GM19351 (cell line): Measurements from ENCODE around the gene ZNF329.
"Not testable (repeated sequence)": the region's sequence is repeated elsewhere in the genome, so short reads cannot be mapped to it uniquely, and the experiment has no call there.

Experiments used
- ATAC-seq: cut with Tn5 transposase; IDR thresholded peaks from one replicate; pipeline ENCODE4 v1.9.1; 2021; ENCODE audit warnings: mild to moderate bottlenecking, moderate library complexity; ENCODE audit not compliant: unreplicated experiment

Gene ZNF329

DNA sequence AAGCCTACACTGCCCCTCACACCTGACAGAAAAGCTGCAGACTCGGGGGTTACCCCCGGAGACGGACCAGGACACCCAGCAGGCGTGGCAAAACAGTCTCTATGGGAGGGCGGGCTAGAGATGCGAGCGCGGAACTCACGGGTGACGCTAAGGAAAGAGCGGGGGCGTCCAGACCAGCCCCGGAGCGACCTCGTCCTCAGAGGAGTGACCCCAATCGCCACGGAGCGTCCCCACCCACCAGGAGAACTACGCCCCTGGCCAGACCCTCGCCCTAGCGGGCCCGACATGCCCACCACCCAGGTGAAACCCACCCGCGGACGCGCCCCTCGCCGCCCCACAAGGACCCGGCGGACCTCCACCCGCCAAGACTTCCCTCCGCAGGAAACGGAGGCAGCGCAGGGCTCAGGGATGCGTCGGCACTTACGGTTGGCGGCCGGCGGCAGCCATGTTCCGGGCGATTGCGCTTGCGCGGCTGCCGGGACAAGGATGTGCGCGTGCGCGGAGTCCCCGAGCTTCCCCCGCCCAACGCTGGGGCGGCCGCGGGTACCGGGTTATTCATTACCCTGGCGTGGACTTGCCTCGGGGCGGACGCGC is at the start of gene ZNF329:
Gene ZNF329 (minus strand): TSS at position 462 of the 594 bp plus-strand sequence. CDS start 21,286 bp downstream, outside the sequence.
- peak; percentile 57 for ATAC-seq

DNA sequence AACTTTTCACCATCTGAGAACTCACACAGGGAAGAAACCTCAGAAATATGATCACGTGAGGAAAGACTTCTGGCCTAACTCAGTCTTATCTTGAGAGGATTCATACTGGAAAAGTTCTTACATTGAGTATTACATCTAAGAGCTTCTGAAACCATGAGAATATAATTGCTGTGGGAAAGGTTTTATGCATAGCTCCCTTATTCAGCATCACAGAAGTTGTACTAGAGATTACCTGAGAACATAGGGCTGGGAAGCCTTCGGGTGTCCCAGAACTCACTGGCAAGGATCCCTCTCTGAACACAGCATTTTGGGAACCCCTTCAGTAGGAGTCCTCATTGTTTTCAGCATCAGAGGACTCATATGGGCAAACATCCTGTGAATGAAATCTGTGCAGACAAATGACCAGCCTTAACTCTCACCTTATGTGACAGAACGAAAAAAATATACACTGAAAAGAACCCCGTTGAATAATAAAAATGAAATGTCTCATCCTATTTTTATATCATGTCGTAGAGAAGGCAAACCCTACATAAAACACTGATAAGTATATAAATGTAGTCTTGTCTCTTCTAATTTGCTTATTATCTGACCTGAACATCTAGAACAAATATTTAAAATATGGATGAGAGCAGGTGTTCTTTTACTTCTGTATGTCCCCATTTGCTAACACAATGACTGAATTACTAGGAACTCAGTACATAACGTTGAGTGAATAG is 46.5 kb upstream of the ZNF329 start:
- no peak for ATAC-seq

DNA sequence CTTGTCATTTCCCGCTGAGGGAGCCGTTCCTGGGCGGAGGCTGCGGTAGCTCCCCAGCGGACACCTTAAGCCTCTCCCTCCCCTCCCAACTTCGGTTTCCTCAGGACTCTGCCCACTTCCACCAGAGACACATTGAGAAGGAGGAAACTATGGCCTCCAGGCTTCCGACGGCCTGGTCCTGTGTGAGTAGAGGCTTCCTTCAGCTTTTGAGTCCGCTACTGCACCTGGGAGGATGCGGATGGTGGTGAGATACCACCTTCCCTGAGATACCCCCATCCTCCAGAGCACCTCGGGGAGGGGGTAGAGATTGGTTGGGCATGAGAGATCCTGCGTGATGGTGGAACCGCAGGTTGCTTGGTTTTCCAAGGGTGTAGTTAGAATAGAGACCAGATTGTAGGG is 33.2 kb upstream of the ZNF329 start:
- ATAC-seq: no peak

DNA sequence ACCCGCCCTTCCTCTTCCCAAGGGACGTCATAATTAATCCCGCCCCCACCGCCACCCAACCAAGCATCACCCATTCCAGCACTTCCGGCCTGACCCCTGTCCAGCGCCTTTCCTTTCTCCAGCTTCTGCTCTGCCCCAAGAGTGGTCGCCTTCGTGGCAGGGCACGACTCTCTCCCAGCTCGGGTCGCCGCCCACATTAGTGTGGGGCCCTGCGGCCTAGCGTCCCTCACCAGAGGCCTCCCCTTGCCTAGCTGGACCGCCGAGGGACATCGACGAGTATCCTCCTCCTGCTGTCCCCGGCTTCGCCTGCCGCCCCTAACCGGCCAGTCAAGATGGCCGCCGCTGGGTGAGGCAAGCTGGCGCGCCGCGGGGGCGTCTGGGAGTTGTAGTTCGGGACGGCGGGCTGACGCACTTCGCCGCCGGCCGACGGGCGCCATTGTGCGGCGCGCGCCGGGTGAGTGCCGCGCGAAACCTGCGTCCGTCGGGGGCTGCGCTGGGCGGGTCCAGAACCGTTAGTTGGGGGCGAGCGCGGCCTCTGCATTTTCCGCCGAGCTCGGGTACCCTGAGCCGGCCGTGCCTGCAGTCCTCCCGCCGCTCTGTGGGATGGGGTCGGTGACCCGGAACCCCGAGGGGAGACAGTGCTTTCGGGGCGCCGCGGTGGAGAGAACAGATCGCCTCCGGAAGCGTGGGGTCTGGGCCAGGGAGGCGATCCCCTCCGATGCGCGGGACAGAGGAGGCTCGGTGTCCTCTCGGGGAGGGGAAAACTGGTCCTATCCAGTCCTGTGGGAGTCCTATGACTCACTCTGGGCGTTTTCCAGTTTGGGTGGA is 32.6 kb upstream of the ZNF329 start, which contains the start of gene ZNF274:
Gene ZNF274 (plus strand): TSS at position 73 of the 828 bp plus-strand sequence. CDS start 905 bp downstream, outside the sequence.
- peak; percentile 91 for ATAC-seq

DNA sequence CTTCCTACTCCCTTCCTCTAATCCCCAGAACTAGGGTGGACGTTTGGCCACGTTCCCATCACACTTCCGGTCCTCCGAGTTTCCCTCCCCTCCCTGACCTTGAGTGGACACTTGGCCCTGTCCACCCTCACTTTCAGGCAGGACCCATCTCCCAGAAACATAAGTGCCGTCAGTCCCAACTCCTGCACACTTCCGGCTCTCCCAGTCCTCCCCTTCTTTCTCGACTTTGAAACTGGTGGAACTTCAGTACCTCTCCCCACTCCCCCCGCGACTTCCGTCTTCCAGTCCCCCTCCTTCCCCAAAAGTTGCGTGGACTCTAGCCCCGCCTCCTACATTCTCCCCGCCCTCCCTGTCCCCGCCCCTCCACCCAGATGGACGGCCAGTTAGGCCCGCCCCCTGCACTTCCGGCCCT is 32.0 kb upstream of the ZNF329 start:
- ATAC-seq: no peak

DNA sequence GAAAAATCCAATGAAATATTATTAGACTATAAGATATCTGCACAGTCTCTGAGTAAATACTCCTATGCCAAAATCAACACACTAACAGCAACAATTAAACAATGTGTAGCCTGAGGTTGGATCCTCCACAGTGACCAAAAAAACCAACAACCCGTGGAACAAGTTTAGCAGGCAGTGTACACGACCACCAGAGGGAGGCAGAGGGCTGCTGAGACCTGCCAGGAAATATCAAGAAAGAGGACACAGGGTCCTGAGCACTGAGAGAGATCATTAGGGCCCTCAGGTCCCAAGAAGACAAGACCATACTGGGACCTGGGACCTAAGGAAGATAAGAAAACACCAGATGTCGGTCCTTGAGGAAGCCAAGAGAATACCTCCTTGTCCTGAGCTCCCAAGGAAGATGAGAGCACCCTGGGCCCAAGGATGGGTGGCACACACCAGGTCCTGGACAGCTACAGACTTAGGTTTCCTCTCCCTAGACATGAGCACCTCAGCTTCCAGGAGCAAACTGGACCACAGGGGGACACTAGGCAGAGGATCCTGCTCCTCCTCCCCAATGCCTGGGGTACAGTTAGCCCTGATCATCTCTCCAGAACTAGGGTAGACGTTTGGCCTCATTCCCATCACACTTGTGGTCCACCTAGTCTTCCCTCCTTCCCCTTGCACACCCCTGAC is 31.4 kb upstream of the ZNF329 start:
- no peak for ATAC-seq

DNA sequence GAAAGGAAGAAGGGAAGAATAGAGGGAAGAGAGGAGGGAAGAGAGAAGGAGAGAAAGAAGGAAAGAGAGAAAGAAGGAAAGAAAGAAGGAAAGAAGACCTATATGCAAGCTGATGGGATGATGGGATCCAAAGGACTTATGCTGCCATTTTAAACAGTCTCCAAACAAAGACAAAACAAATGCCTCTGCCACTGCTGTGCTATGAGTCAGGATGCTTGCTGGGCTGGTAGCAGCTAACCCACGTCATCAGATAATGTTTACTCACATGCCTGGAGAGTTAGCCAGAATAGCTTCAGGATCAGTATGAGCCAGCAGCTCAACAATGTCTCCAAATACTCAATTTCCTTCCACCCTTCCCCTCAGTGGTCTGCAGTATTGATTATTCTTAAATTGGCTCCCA is 20.3 kb upstream of the ZNF329 start:
- no peak for ATAC-seq

DNA sequence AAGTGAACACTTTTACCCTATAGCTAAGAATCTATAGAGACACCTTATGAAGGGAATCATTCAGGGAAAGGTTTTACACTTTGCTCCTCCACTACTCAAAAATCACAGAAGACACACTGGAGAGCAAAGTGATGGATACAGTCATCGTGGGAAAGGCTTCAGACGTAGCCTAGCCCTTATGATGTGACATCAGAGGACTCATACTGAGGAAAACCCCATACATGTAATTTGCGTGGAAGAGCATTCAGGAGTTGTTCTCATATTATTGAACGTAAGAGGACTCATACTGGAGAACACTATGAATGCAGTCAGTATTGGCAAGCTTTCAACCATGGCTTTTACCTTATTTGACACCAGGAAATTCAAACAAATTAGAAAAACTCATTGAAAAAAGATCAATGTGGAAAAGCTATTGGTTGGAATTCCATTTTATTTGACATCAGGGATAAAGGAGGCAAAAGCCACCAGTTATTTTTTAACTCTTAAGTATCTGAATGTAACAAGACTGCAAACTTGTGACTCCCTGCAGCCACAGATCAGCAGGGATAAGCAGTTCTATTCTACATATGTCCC is 16.2 kb upstream of the ZNF329 start:
- ATAC-seq: no peak

DNA sequence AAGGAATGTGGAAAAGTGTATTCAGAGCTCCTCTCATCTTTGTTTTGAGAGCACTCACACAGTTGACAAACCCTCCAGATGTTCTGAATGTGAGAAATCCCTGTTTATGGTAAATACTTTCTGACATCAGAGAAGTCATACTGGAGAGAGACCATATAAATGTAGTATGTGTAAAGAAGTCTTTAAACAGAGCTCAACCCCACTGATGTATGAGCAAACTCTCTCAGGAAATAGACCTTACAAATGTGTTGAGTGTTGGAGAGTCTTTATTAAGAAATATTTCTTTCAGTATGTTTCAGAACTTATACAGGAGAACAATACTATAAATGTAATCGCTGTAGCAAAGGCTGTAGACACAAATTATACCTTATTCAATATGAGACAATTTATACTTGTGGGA is 15.7 kb upstream of the ZNF329 start:
- ATAC-seq: no peak

DNA sequence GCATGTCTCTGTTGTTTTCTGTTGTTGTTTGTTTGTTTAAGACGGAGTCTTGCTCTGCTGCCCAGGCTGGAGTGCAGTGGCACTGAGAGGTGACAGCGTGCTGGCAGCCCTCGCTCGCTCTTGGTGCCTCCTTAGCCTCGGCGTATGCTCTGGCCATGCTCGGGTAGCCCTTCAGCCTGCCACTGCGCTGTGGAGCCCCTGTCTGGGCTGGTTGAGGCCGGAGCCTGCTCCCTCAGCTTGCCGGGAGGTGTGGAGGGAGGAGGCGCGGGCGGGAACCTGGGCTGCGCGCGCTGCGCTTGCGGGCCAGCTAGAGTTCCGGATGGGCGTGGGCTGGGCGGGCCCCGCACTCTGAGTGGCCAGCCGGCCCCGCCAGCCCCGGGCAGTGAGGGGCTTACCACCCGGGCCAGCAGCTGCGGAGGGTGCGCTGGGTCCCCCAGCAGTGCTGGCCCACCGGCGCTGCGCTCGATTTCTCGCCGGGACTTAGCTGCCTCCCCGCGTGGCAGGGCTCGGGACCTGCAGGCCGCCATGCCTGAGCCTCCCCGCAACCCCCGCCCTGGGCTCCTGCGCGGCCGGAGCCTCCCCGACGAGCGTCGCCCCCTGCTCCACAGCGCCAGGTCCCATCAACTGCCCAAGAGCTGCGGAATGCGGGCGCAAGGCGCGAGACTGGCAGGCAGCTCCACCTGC is 6.6 kb upstream of the ZNF329 start:
- no peak for ATAC-seq

DNA sequence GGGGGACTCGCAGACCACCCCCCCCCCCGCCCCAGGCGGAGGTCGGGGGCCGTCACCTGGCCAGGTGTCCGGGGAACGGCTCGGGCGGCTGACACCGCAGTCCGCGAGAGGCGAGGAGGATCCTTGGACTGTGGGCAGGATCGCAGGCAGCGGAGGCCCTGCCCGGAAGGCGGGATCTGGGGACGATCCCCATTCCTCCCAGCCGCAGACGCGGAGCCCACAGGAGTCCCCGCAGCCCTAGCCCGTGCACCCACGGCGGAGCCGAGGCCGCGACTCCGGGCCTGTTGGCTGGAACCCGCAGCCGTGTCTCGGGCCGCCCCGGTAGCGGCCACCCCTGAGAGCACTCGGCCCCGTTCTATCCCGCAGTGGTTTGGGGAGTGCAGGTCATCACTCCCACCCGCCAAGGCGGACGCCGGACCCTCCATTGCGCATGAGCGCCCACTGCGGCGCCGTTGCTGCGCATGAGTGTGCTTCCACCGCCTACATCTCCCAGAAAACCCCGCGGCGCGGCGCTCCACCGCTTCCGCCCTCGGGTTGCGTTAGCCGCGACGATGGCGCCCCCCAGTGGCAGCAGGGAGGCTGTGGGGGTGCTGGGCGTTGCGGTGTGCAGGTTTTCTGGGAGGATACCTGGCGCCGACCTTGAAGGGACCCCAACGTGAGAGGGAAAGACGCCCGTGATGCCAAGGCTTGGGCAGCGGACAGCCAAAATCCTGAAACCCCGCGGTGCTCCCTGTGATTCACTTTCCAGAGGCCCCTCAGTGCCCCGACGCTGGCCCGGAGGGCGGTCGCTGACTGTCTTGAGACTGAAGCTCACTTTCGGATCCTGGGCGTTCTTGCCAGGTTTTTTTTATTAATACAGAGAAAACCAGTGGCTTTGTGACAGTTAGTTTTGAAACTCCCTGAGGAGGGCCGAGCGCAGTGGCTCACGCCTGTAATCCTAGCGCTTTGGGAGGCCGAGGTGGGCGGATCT is 4.4 kb upstream of the ZNF329 start:
- peak; percentile 64 for ATAC-seq

DNA sequence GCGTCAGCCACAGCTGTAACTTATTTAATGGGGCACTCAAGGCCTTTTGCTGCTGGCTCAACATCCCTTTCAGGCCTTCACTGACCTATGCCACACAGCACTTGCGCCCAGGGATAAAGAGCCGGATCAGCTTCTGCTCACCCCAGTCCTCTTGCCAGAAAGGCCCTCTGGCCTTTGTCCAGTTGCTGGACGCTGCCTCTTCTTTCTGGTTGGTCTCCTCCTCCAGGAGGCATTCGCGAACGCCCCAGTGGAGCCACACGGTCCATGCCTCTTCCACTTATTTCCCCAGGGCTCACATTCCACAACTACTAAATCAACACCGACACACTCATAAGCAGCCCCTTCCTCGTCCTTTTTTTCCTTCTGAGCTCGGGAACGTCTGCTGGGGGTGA is 3.7 kb upstream of the ZNF329 start:
- no peak for ATAC-seq

DNA sequence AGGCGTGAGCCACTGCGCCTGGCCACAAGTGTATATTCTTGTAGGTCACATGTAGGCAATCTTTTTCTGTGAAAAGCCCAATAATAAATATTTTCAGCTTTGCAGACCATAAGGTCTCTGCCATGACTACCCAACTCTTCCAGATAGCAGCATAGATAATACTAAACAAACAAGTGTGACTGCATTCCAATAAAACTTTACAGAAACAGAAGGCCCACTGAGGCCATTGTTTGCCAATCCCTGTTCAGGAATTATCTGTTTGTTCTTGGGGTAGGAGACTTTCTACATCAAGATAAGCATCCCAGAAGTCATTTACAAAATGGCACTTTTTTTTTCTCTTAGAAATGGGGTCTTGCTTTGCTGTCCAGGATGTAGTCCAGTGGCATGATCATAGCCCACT is 2.8 kb upstream of the ZNF329 start:
- ATAC-seq: no peak

DNA sequence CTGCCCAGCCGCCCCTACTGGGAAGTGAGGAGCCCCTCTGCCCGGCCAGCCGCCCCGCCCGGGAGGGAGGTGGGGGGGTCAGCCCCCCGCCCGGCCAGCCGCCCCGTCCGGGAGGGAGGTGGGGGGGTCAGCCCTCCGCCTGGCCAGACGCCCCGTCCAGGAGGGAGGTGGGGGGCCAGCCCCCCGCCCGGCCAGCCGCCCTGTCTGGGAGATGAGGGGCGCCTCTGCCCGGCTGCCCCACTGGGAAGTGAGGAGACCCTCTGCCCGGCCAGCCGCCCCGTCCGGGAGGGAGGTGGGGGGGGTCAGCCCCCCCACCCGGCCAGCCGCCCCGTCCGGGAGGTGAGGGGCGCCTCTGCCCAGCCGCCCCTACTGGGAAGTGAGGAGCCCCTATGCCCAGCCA is 3.1 kb downstream of the ZNF329 start:
- ATAC-seq: not testable (repeated sequence)

DNA sequence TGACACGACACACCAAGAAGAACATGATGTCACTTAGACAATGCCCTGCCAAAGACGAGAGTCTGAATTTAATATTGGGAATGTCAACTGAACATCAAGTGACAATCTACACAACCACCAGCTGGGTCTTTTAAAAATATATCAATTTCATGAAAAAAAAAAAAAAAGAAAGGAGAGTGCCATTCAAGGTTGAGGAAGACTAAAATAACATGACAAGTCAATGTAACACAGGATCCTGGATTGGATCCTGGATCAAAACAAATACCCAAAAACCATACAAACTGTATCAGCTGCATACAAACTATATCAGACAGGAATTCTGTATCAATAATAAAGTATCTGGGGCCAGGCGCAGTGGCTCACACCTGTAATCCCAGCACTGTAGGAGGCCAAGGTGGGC is 4.7 kb downstream of the ZNF329 start:
- ATAC-seq: no peak

DNA sequence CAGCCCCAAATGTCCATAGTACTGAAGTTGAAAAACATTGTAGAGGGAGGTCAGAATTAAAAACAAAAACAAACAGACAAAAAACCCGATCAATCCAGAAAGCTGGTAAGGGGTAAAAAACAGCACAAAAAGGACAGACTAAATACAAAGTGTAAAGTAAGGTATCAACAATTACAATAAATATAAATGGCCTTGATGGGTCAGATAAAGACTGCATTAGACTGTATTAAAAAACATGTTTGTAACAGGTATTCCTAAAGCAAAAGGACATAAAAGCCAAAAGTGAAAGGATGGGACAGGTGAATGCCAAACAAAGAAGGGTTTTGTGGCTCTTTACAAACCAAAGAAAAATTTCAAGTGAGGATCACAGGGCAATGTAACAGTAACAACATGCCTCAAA is 16.3 kb downstream of the ZNF329 start:
- ATAC-seq: no peak

DNA sequence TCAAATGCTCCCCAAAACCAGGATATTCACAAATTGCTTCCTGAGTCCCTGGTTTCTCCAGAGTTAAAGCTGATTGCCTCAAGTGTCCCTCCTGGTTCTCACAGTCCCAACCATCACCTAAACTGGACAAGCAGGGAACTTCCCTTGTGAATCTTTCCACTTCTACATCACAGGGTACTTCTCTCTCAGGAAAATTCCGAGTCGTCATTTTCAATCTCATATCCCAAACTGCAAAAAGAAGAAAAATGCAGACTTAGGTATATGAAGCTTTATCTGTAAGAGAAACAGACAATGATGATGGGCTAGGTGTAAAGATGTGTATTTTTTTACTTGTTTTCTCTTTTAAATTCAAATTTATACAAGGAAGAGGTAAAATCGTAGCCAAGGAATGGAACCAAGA is 21.3 kb downstream of the ZNF329 start:
- no peak for ATAC-seq

DNA sequence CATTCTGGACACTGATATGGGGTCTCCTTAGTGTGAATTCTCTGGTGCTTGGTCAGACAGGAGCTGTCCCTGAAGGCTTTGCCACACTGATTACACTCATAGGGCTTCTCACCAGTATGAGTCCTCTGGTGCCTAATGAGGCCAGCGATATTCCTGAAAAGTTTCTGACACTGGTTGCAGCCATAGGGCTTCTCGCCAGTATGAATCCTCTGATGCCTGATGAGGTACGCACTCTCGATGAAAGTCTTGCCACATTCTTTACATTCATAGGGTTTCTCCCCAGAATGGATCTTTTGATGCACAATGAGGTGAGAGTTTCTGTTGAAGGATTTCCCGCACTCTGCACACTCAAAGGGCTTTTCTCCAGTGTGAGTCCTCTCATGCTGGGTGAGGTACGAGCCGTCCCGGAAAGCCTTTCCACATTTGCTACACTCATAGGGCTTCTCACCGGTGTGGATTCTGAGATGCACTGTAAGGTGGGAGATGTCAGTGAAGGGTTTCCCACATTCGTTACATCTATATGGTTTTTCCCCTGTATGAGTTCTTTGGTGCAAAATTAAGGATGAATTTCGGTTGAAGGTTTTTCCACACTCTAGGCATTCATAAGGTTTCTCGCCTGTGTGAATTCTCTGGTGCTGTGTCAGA is 22.4 kb downstream of the ZNF329 start:
- ATAC-seq: no peak

DNA sequence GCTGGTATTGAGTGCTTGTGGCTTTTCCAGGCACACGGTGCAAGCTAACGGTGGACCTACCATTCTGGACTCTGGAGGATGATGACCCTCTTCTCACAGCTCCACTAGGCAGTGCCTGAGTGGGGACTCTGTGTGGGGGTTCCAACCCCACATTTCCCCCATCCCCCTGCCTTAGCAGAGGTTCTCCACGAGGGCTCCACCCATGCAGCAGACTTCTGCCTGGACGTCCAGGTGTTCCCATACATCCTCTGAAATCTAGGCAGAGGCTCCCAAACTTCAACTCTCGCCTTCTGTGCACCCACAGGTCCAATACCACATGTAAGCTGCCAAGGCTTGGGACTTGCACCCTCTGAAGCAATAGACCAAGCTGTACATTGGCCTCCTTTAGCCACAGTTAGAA is 27.2 kb downstream of the ZNF329 start:
- no peak for ATAC-seq
